Measurements from ENCODE around the gene SLC35D2. TPM values are rescaled to one million over a fixed set of nuclear protein-coding genes. Genes with fewer than 3 reads are reported as not detected.

The SLC35D2 gene
- total and polyA plus RNA-seq, 2 donors (not counting 1 experiment from before 2014, with no cell fraction given): 27.2 to 34.7 TPM

- no peaks in the 10 kb centered on the region for H3K4me1 ChIP-seq (ENCODE audit: control insufficient read depth, extremely low read depth, insufficient read depth, low read length)
- no peaks in the 10 kb centered on the region for H3K36me3 ChIP-seq (ENCODE audit: control insufficient read depth, insufficient read depth, low read length)
- no peak overlapping the region for H3K27ac ChIP-seq (ENCODE audit: insufficient read depth, low read length)
- H3K27me3 ChIP-seq (ENCODE audit: control insufficient read depth, insufficient read depth, low read length): no peaks in the 10 kb centered on the region
- no peaks in the 10 kb centered on the region for H3K9me3 ChIP-seq (ENCODE audit: control insufficient read depth, insufficient read depth, low read depth, low read length)
- no peak for DNase-seq (ENCODE audit: low read depth in 2 of 2)
- H4K20me1 ChIP-seq (ENCODE audit: control insufficient read depth, extremely low read depth, insufficient read depth, low read length): no peaks in the 10 kb centered on the region
- H2AFZ ChIP-seq (ENCODE audit: low read length): no peak overlapping the region
- TF ChIP-seq EZH2 (IDR thresholded peaks at IDR 0.05; ENCODE audit: low read length, missing control alignments) (no peak), CTCF (conservative IDR thresholded peaks at IDR 0.05 in 1 of 2, IDR thresholded peaks at IDR 0.05 in 1 of 2; ENCODE audit: low read depth in 1 of 2, low read length in 2 of 2) (no peak)
- H3K4me2 ChIP-seq (ENCODE audit: extremely low read depth, insufficient read depth, low read length): no peak overlapping the region
- no peak overlapping the region for H3K4me3 ChIP-seq (replicated peaks in 1 of 4; ENCODE audit: control extremely low read depth in 1 of 4, insufficient read depth in 1 of 4, low read depth in 3 of 4, low read length in 4 of 4)
- no peak overlapping the region for H3K9ac ChIP-seq (ENCODE audit: insufficient read depth, low read length)
- H3K79me2 ChIP-seq (ENCODE audit: control insufficient read depth, insufficient read depth, low read length): no peaks in the 10 kb centered on the region
Measured at GRCh38 chr9:96305171-96305570, 78.3 kb downstream of the SLC35D2 start.

- Histone ChIP-seq H3K27ac (ENCODE audit: insufficient read depth, low read length) (no peak overlapping the region), H3K9me3 (ENCODE audit: control insufficient read depth, insufficient read depth, low read depth, low read length) (no peaks in the 10 kb centered on the region), H4K20me1 (ENCODE audit: control insufficient read depth, extremely low read depth, insufficient read depth, low read length) (no peaks in the 10 kb centered on the region), H3K36me3 (ENCODE audit: control insufficient read depth, insufficient read depth, low read length) (no peaks in the 10 kb centered on the region), H3K4me2 (ENCODE audit: extremely low read depth, insufficient read depth, low read length) (no peak overlapping the region), H3K4me1 (ENCODE audit: control insufficient read depth, extremely low read depth, insufficient read depth, low read length) (no peaks in the 10 kb centered on the region), H2AFZ (ENCODE audit: low read length) (no peak overlapping the region), H3K4me3 (replicated peaks in 1 of 4; ENCODE audit: control extremely low read depth in 1 of 4, insufficient read depth in 1 of 4, low read depth in 3 of 4, low read length in 4 of 4) (no peak overlapping the region), H3K9ac (ENCODE audit: insufficient read depth, low read length) (no peak overlapping the region), H3K79me2 (ENCODE audit: control insufficient read depth, insufficient read depth, low read length) (no peaks in the 10 kb centered on the region), H3K27me3 (ENCODE audit: control insufficient read depth, insufficient read depth, low read length) (no peaks in the 10 kb centered on the region)
- DNase-seq (ENCODE audit: low read depth in 2 of 2): no peak
- TF ChIP-seq CTCF (conservative IDR thresholded peaks at IDR 0.05 in 1 of 2, IDR thresholded peaks at IDR 0.05 in 1 of 2; ENCODE audit: low read depth in 1 of 2, low read length in 2 of 2): no peak
- no peak for TF ChIP-seq EZH2 (IDR thresholded peaks at IDR 0.05; ENCODE audit: low read length, missing control alignments)
Measured at GRCh38 chr9:96304230-96304629, 79.3 kb downstream of the SLC35D2 start.

GRCh38 chr9:96302021-96302420, 81.5 kb downstream of the SLC35D2 start, which contains the start of gene HSD17B3:
Gene HSD17B3 (minus strand): TSS chr9:96302176. CDS start chr9:96302104, 72 bp downstream.
- Histone ChIP-seq H4K20me1 (ENCODE audit: control insufficient read depth, extremely low read depth, insufficient read depth, low read length) (no peaks in the 10 kb centered on the region), H3K9ac (ENCODE audit: insufficient read depth, low read length) (no peak within 1 kb of the TSS), H3K4me2 (ENCODE audit: extremely low read depth, insufficient read depth, low read length) (no peak within 1 kb of the TSS), H3K4me3 (replicated peaks in 1 of 4; ENCODE audit: control extremely low read depth in 1 of 4, insufficient read depth in 1 of 4, low read depth in 3 of 4, low read length in 4 of 4) (no peak within 1 kb of the TSS), H3K27me3 (ENCODE audit: control insufficient read depth, insufficient read depth, low read length) (no peaks in the 10 kb centered on the region), H3K36me3 (ENCODE audit: control insufficient read depth, insufficient read depth, low read length) (no peaks in the 10 kb centered on the region), H2AFZ (ENCODE audit: low read length) (no peak within 1 kb of the TSS), H3K27ac (ENCODE audit: insufficient read depth, low read length) (no peak within 1 kb of the TSS), H3K79me2 (ENCODE audit: control insufficient read depth, insufficient read depth, low read length) (no peaks in the 10 kb centered on the region), H3K4me1 (ENCODE audit: control insufficient read depth, extremely low read depth, insufficient read depth, low read length) (no peaks in the 10 kb centered on the region), H3K9me3 (ENCODE audit: control insufficient read depth, insufficient read depth, low read depth, low read length) (no peaks in the 10 kb centered on the region)
- TF ChIP-seq CTCF (conservative IDR thresholded peaks at IDR 0.05 in 1 of 2, IDR thresholded peaks at IDR 0.05 in 1 of 2; ENCODE audit: low read depth in 1 of 2, low read length in 2 of 2) (no peak), EZH2 (IDR thresholded peaks at IDR 0.05; ENCODE audit: low read length, missing control alignments) (no peak)
- peak in 1 of 2 donors; percentile 27 for DNase-seq (ENCODE audit: low read depth in 2 of 2)
